K562 (cell line): Measurements from ENCODE around the gene KLHL22. TPM values are rescaled to one million over a fixed set of nuclear protein-coding genes. Genes with fewer than 3 reads are reported as not detected.

Experiments
- BCOR ChIP-seq: fragments of 450-650 bp; IDR thresholded peaks from 2 replicates; pipeline ENCODE4 v1.6.1; 2016
- ERF ChIP-seq: fragments of 450-650 bp; formaldehyde crosslinking; IDR thresholded peaks from 2 replicates; pipeline ENCODE4 v1.4.0; 2020; ENCODE audit warnings: mild to moderate bottlenecking, mixed read lengths
- GABPB1 ChIP-seq: sonication (generic); formaldehyde crosslinking; IDR thresholded peaks from 2 replicates; pipeline ENCODE4 v1.8.0; 2022; ENCODE audit warnings: mild to moderate bottlenecking, missing genetic modification reagents
- JUN ChIP-seq, 2 experiments: sonication (generic) in 1 of 2; formaldehyde crosslinking in 1 of 2; IDR thresholded peaks; 2 replicates each; pipeline versions ENCODE4 v1.6.1 to v1.8.0; 2012 to 2022; ENCODE audit warnings: borderline replicate concordance in 2 of 2, mild to moderate bottlenecking in 2 of 2, improper control_type of control experiment in 1 of 2, low read depth in 1 of 2, low read length in 1 of 2, missing genetic modification reagents in 1 of 2
- MYC ChIP-seq, 2 experiments: fragments of 250-450 bp in 1 of 2; sonication (Bioruptor Pico) in 1 of 2; IDR thresholded peaks; 2 replicates each; pipeline versions ENCODE4 v1.5.1 to v1.6.1; 2012 to 2021; ENCODE audit warnings: low read depth in 2 of 2, borderline replicate concordance in 1 of 2, improper control_type of control experiment in 1 of 2, low read length in 1 of 2, mild to moderate bottlenecking in 1 of 2, moderate library complexity in 1 of 2
- SIX5 ChIP-seq, 2 experiments: IDR thresholded peaks; 2 replicates each; pipeline ENCODE4 v1.6.1; 2011; ENCODE audit warnings: low read length in 2 of 2, borderline replicate concordance in 1 of 2, low read depth in 1 of 2, mild to moderate bottlenecking in 1 of 2, moderate library complexity in 1 of 2; ENCODE audit not compliant: insufficient read depth in 1 of 2
- SRSF9 ChIP-seq: fragments of 200-400 bp; formaldehyde crosslinking; IDR thresholded peaks from 2 replicates; pipeline ENCODE4 v1.6.1; 2017; ENCODE audit warnings: low read depth, low read length, borderline replicate concordance
- TEAD4 ChIP-seq, 2 experiments: sonication (generic) in 1 of 2; formaldehyde crosslinking in 1 of 2; IDR thresholded peaks; 2 replicates each; pipeline versions ENCODE4 v1.6.1 to v1.8.0; 2012 to 2022; ENCODE audit warnings: borderline replicate concordance in 1 of 2, inconsistent platforms in 1 of 2, low read length in 1 of 2, mild to moderate bottlenecking in 1 of 2, missing genetic modification reagents in 1 of 2
- ZNF143 ChIP-seq: sonication (generic); formaldehyde crosslinking; IDR thresholded peaks from 2 replicates; pipeline ENCODE4 v1.9.0; 2022; ENCODE audit warnings: mild to moderate bottlenecking, missing genetic modification reagents
- ZNF696 ChIP-seq: fragments of 250-450 bp; sonication (Bioruptor Pico); conservative IDR thresholded peaks from 2 replicates; pipeline ENCODE4 v1.4.0; 2020; ENCODE audit warnings: mild to moderate bottlenecking, moderate library complexity
- ZNF707 ChIP-seq: fragments of 250-450 bp; sonication (Bioruptor Pico); conservative IDR thresholded peaks from 2 replicates; pipeline ENCODE4 v1.8.0; 2022; ENCODE audit warnings: inconsistent platforms, mild to moderate bottlenecking, moderate library complexity
- polyA plus RNA-seq, 8 experiments: library from polyadenylated mRNA; depleted of rRNA in 4 of 8; stranded (reverse) in 5 of 8; unstranded in 3 of 8; fragments of >200 nt; fragmentation: Nextera tagmentation in 2 of 8; fragmentation: Illumina TruSeq in 1 of 8; extraction: Ambion mirVana in 2 of 8; extraction: Trizol in 1 of 8; gene quantifications; 2 replicates each; pipeline versions ENCODE4 v1.2.1 to v1.2.3, GENCODE V29; 2011 to 2014; ENCODE audit warnings: inconsistent platforms in 1 of 8, missing spikeins in 1 of 8
- total RNA-seq, 7 experiments: library from RNA; depleted of rRNA in 6 of 7; stranded (reverse); fragments of >200 nt in 6 of 7; fragmentation: Illumina TruSeq in 2 of 7; extraction: Trizol in 2 of 7; gene quantifications; 2 replicates each; pipeline versions ENCODE4 v1.2.1 to v1.2.3, GENCODE V29; 2011 to 2021; ENCODE audit warnings: low replicate concordance in 1 of 7
- TF ChIP-seq, protein P1 (sequence below), 2 experiments: IDR thresholded peaks; 2 replicates each; pipeline ENCODE4 v1.6.1; 2012; ENCODE audit warnings: improper control_type of control experiment in 2 of 2, low read depth in 2 of 2, low read length in 2 of 2, borderline replicate concordance in 1 of 2
- TF ChIP-seq, protein P2 (sequence below): sonication (generic); formaldehyde crosslinking; IDR thresholded peaks from 2 replicates; pipeline ENCODE4 v1.9.0; 2022; ENCODE audit warnings: mild to moderate bottlenecking, missing genetic modification reagents
- TF ChIP-seq, protein P3 (sequence below): fragments of 450-650 bp; IDR thresholded peaks from 2 replicates; pipeline ENCODE4 v1.7.1; 2018; ENCODE audit warnings: mild to moderate bottlenecking, low read depth; ENCODE audit not compliant: partially characterized antibody

Gene KLHL22
- total and polyA plus RNA-seq, 9 of the 15 experiments (the other 6 are each of a cell fraction or from before 2014, with no cell fraction given) = 1.3 to 25.6 (median 15.2) TPM

DNA sequence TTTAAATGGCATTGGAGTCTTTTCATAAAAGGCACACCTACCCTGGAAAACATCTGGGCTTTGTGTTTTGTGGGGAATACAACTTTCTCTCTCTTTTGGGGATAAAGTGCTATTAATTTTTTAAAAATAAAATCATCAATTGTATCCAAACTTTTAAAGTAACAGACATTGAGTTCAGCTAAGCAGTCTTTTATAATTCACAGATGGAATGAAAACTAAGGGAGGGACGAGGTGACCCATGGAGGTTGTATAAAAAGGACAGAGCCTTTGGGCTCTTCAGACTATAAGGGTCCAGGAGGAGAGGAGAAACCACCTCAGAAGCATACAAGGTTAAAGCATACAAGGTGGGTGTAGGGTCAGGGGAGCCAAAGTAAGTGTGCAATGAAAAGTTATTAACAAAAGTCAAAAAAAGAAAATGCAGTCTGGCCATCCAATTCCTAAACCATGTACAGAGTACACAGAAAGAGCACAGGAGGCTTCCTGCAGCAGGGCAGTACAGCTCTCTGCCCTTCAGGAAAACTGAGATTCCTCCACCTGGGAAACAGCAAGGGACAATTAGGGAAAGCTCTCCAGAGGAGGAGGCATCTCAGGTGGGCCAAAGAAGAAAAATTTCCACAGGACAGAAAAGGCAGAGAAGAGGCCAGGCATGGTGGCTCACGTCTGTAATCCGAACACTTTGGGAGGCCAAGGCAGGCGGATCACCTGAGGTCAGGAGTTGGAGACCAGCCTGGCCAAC, 10.5 kb downstream of the KLHL22 start (continued):
- TF ChIP-seq ERF (CRISPR knock-in tag) = no peak
- TF ChIP-seq ZNF707 = 0 out of 2 replicates have a peak, but pooled peaks have one; percentile 3
- TF ChIP-seq, protein P1, sequence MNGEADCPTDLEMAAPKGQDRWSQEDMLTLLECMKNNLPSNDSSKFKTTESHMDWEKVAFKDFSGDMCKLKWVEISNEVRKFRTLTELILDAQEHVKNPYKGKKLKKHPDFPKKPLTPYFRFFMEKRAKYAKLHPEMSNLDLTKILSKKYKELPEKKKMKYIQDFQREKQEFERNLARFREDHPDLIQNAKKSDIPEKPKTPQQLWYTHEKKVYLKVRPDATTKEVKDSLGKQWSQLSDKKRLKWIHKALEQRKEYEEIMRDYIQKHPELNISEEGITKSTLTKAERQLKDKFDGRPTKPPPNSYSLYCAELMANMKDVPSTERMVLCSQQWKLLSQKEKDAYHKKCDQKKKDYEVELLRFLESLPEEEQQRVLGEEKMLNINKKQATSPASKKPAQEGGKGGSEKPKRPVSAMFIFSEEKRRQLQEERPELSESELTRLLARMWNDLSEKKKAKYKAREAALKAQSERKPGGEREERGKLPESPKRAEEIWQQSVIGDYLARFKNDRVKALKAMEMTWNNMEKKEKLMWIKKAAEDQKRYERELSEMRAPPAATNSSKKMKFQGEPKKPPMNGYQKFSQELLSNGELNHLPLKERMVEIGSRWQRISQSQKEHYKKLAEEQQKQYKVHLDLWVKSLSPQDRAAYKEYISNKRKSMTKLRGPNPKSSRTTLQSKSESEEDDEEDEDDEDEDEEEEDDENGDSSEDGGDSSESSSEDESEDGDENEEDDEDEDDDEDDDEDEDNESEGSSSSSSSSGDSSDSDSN (IDR thresholded peaks at IDR 0.05; ENCODE audit: borderline replicate concordance in 1 of 2, low read depth in 2 of 2, low read length in 2 of 2) = 0 out of 4 replicates have a peak, but pooled peaks of 1 of the 2 experiments have one; percentile 54
- TF ChIP-seq SIX5 (IDR thresholded peaks at IDR 0.05; ENCODE audit: borderline replicate concordance in 1 of 2, insufficient read depth in 1 of 2, low read depth in 1 of 2, low read length in 2 of 2) = no peak
- TF ChIP-seq MYC (IDR thresholded peaks at IDR 0.05; ENCODE audit: low read depth, low read length) = no peak
- TF ChIP-seq MYC (CRISPR knock-in tag; IDR thresholded peaks at IDR 0.05; ENCODE audit: borderline replicate concordance, low read depth) = peak; percentile 37; the same call in 1 of the 2 replicates
- TF ChIP-seq GABPB1 (CRISPR knock-in tag) = no peak
- no peak for TF ChIP-seq SRSF9
- TF ChIP-seq, protein P2, sequence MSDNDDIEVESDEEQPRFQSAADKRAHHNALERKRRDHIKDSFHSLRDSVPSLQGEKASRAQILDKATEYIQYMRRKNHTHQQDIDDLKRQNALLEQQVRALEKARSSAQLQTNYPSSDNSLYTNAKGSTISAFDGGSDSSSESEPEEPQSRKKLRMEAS = peak; percentile 50; the same call in 1 of the 2 replicates
- no peak for TF ChIP-seq TEAD4 (IDR thresholded peaks at IDR 0.05; ENCODE audit: low read length)
- peak; percentile 85 for TF ChIP-seq TEAD4 (CRISPR knock-in tag; IDR thresholded peaks at IDR 0.05; ENCODE audit: borderline replicate concordance)
- no peak for TF ChIP-seq JUN (IDR thresholded peaks at IDR 0.05; ENCODE audit: borderline replicate concordance, low read depth, low read length)
- peak; percentile 76; the same call in 1 of the 2 replicates for TF ChIP-seq JUN (CRISPR knock-in tag; IDR thresholded peaks at IDR 0.05; ENCODE audit: borderline replicate concordance)
- TF ChIP-seq ZNF696 (CRISPR knock-in tag) = 0 out of 2 replicates have a peak, but pooled peaks have one; percentile 32
- 0 out of 2 replicates have a peak, but pooled peaks have one; percentile 50 for TF ChIP-seq ZNF143 (CRISPR knock-in tag)
- TF ChIP-seq, protein P3, sequence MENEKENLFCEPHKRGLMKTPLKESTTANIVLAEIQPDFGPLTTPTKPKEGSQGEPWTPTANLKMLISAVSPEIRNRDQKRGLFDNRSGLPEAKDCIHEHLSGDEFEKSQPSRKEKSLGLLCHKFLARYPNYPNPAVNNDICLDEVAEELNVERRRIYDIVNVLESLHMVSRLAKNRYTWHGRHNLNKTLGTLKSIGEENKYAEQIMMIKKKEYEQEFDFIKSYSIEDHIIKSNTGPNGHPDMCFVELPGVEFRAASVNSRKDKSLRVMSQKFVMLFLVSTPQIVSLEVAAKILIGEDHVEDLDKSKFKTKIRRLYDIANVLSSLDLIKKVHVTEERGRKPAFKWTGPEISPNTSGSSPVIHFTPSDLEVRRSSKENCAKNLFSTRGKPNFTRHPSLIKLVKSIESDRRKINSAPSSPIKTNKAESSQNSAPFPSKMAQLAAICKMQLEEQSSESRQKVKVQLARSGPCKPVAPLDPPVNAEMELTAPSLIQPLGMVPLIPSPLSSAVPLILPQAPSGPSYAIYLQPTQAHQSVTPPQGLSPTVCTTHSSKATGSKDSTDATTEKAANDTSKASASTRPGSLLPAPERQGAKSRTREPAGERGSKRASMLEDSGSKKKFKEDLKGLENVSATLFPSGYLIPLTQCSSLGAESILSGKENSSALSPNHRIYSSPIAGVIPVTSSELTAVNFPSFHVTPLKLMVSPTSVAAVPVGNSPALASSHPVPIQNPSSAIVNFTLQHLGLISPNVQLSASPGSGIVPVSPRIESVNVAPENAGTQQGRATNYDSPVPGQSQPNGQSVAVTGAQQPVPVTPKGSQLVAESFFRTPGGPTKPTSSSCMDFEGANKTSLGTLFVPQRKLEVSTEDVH = no peak
- TF ChIP-seq BCOR = no peak
